Measurements from ENCODE around the gene ADAMTS8.

ADAMTS8 gene

GRCh38 chr11:130428316-130429119 is at the start of gene ADAMTS8:
TSS of gene ADAMTS8 (minus strand) at chr11:130428609. CDS start at chr11:130428286, 323 bp downstream.
- no peak for DNase-seq

- no peak for DNase-seq
These were observed 49.3 kb upstream of the ADAMTS8 start for GRCh38 chr11:130477586-130478203.

GRCh38 chr11:130476922-130477491 is 48.6 kb upstream of the ADAMTS8 start:
- no peak for DNase-seq

GRCh38 chr11:130476200-130476921 is 48.0 kb upstream of the ADAMTS8 start:
- no peak for DNase-seq

- no peak for DNase-seq
These were observed 47.1 kb upstream of the ADAMTS8 start for GRCh38 chr11:130475426-130476053.

GRCh38 chr11:130474637-130475400 is 46.4 kb upstream of the ADAMTS8 start:
- DNase-seq, result no peak

GRCh38 chr11:130473795-130474377 is 45.5 kb upstream of the ADAMTS8 start:
- DNase-seq, result no peak

GRCh38 chr11:130473056-130473794 is 44.8 kb upstream of the ADAMTS8 start:
- DNase-seq, result no peak

GRCh38 chr11:130472434-130472961 is 44.1 kb upstream of the ADAMTS8 start:
- DNase-seq, result no peak

- DNase-seq, result no peak
These were observed 43.5 kb upstream of the ADAMTS8 start for GRCh38 chr11:130471731-130472433.

GRCh38 chr11:130470832-130471706 is 42.7 kb upstream of the ADAMTS8 start:
- no peak for DNase-seq

- no peak for DNase-seq
These were observed 40.8 kb upstream of the ADAMTS8 start for GRCh38 chr11:130469181-130469580.

- DNase-seq, result no peak
These were observed 38.9 kb upstream of the ADAMTS8 start for GRCh38 chr11:130467116-130467900.

GRCh38 chr11:130465263-130465662 is 36.9 kb upstream of the ADAMTS8 start:
- DNase-seq, result no peak

- DNase-seq, result no peak
These were observed 35.9 kb upstream of the ADAMTS8 start for GRCh38 chr11:130464291-130464812.

GRCh38 chr11:130462931-130463330 is 34.5 kb upstream of the ADAMTS8 start:
- DNase-seq, result no peak

GRCh38 chr11:130462101-130462885 is 33.9 kb upstream of the ADAMTS8 start:
- DNase-seq, result no peak
